GM18502 (cell line): ENCODE results near the gene LPIN1.

Source experiments
- ATAC-seq: cut with Tn5 transposase; IDR thresholded peaks from one replicate; pipeline ENCODE4 v1.9.1; 2021; ENCODE audit warnings: mild to moderate bottlenecking; ENCODE audit not compliant: unreplicated experiment, poor library complexity

The LPIN1 gene

DNA sequence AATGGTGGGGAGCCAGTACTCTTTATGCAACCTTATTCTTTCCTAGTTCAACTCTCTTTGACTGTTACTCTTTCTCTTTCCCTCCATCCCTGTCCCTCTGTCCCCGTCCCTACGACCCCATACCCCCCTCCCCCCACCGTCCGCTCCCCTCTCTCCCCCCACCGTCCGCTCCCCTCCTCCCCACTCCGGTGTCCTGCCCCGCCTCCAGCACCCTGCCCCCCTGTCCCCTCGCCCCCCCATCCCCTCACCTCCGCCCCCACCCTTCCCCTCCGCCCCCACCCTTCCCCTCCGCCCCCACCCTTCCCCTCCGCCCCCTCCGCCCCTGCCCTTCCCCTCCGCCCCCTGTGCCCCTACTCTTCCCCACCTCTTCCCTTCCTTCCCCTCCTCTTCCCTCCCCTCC lies 128.4 kb downstream of the LPIN1 start:
- no peak for ATAC-seq

DNA sequence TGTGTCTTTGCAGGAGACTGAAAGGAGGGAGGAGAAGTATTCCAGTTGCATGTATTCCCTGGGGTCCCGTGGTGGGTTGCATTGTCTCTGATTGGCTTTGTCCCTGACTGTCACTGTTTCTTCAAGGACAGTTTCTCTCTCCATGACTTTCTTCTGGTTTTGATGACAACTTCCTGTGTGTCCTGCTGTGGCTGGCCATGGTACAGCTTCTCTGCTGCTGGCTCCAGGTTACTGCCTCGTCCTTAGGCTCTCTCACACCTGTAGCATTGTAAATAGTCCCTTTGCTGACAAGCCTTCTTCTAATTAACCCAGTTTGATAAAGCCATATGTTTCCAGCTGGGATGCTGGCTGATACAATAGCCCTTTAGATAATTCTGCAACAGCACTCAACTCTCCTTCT lies 129.0 kb downstream of the LPIN1 start:
- ATAC-seq = no peak

GRCh38 chr2:11876436-11876835 lies 130.0 kb downstream of the LPIN1 start:
- no peak for ATAC-seq

GRCh38 chr2:11876889-11877288 lies 130.5 kb downstream of the LPIN1 start:
- ATAC-seq = no peak
